KOPT-K1 (cell line): ENCODE data around the gene FLRT3.

ENCODE experiments used
- H3K27ac ChIP-seq: fragments of 200-600 bp; sonication (generic); 2 replicates; pipeline ENCODE4 v1.5.1; 2016; ENCODE audit warnings: antibody characterized with exemption, mild to moderate bottlenecking, low read depth, low read length; ENCODE audit not compliant: poor library complexity, severe bottlenecking
- H3K36me3 ChIP-seq: fragments of 200-600 bp; sonication (generic); 2 replicates; pipeline ENCODE4 v1.5.1; 2017; ENCODE audit warnings: antibody characterized with exemption, mild to moderate bottlenecking, low read length, moderate library complexity; ENCODE audit not compliant: insufficient read depth
- H3K9me3 ChIP-seq: fragments of 200-600 bp; sonication (generic); 2 replicates; pipeline ENCODE4 v1.5.1; 2017; ENCODE audit warnings: antibody characterized with exemption, low read length, mild to moderate bottlenecking; ENCODE audit not compliant: insufficient read depth, poor library complexity, severe bottlenecking

Gene FLRT3

GRCh38 chr20:14341801-14342200 lies 4.4 kb upstream of the FLRT3 start:
- H3K9me3 ChIP-seq, result no peaks in the 10 kb centered on the region
- no peak overlapping the region for H3K27ac ChIP-seq

GRCh38 chr20:14336686-14337085 lies 726 bp downstream of the FLRT3 start:
- no peaks in the 10 kb centered on the region for H3K9me3 ChIP-seq
- no peaks in the 10 kb centered on the region for H3K36me3 ChIP-seq
- no peak overlapping the region for H3K27ac ChIP-seq

More at GRCh38 chr20:14341801-14342200, 4.4 kb upstream of the FLRT3 start:
- H3K36me3 ChIP-seq, result no peaks in the 10 kb centered on the region

- H3K27ac ChIP-seq, result no peak overlapping the region
- no peaks in the 10 kb centered on the region for H3K9me3 ChIP-seq
- H3K36me3 ChIP-seq, result no peaks in the 10 kb centered on the region
Observed at GRCh38 chr20:14335052-14335451, 2.4 kb downstream of the FLRT3 start.

GRCh38 chr20:14334306-14334930 lies 3.0 kb downstream of the FLRT3 start:
- Histone ChIP-seq H3K27ac (no peak overlapping the region), H3K36me3 (no peaks in the 10 kb centered on the region), H3K9me3 (no peaks in the 10 kb centered on the region)

- Histone ChIP-seq H3K27ac (no peak overlapping the region), H3K9me3 (no peaks in the 10 kb centered on the region), H3K36me3 (no peaks in the 10 kb centered on the region)
Observed at GRCh38 chr20:14333721-14334120, 3.7 kb downstream of the FLRT3 start.

- Histone ChIP-seq H3K27ac (no peak overlapping the region), H3K9me3 (no peaks in the 10 kb centered on the region), H3K36me3 (no peaks in the 10 kb centered on the region)
Observed at GRCh38 chr20:14332866-14333265, 4.5 kb downstream of the FLRT3 start.

GRCh38 chr20:14331646-14332045 lies 5.8 kb downstream of the FLRT3 start:
- Histone ChIP-seq H3K9me3 (no peaks in the 10 kb centered on the region), H3K27ac (no peak overlapping the region), H3K36me3 (no peaks in the 10 kb centered on the region)

- no peak overlapping the region for H3K27ac ChIP-seq
- H3K9me3 ChIP-seq, result no peaks in the 10 kb centered on the region
- no peaks in the 10 kb centered on the region for H3K36me3 ChIP-seq
Observed at GRCh38 chr20:14319704-14320103, 17.7 kb downstream of the FLRT3 start.

- Histone ChIP-seq H3K27ac (no peak overlapping the region), H3K9me3 (no peaks in the 10 kb centered on the region), H3K36me3 (no peaks in the 10 kb centered on the region)
Observed at GRCh38 chr20:14313341-14314020, 23.9 kb downstream of the FLRT3 start.

- no peak overlapping the region for H3K27ac ChIP-seq
- H3K9me3 ChIP-seq, result no peaks in the 10 kb centered on the region
- H3K36me3 ChIP-seq, result no peaks in the 10 kb centered on the region
Observed at GRCh38 chr20:14312001-14312400, 25.4 kb downstream of the FLRT3 start.

GRCh38 chr20:14310977-14311627 lies 26.3 kb downstream of the FLRT3 start:
- H3K27ac ChIP-seq, result no peak overlapping the region
- no peaks in the 10 kb centered on the region for H3K36me3 ChIP-seq
- H3K9me3 ChIP-seq, result no peaks in the 10 kb centered on the region

- no peak overlapping the region for H3K27ac ChIP-seq
- H3K9me3 ChIP-seq, result no peaks in the 10 kb centered on the region
- no peaks in the 10 kb centered on the region for H3K36me3 ChIP-seq
Observed at GRCh38 chr20:14307956-14308355, 29.5 kb downstream of the FLRT3 start.

- Histone ChIP-seq H3K36me3 (no peaks in the 10 kb centered on the region), H3K9me3 (no peaks in the 10 kb centered on the region), H3K27ac (no peak overlapping the region)
Observed at GRCh38 chr20:14304472-14304871, 32.9 kb downstream of the FLRT3 start.

- H3K27ac ChIP-seq, result no peak overlapping the region
Observed at GRCh38 chr20:14303651-14304050, 33.8 kb downstream of the FLRT3 start.

GRCh38 chr20:14303106-14303505 lies 34.3 kb downstream of the FLRT3 start:
- H3K27ac ChIP-seq, result no peak overlapping the region
- no peaks in the 10 kb centered on the region for H3K36me3 ChIP-seq
- no peaks in the 10 kb centered on the region for H3K9me3 ChIP-seq

More at GRCh38 chr20:14303651-14304050, 33.8 kb downstream of the FLRT3 start:
- H3K36me3 ChIP-seq, result no peaks in the 10 kb centered on the region
- H3K9me3 ChIP-seq, result no peaks in the 10 kb centered on the region
